ENCODE data around the gene NUP88. TPM values are rescaled to one million over a fixed set of nuclear protein-coding genes. Genes with fewer than 3 reads are reported as not detected.

NUP88 gene
- total and polyA plus RNA-seq, 10 of the 15 experiments (the other 5 are each of a cell fraction or from before 2014, with no cell fraction given): 110 to 244 (median 188) TPM

GRCh38 chr17:5373112-5373511, 46.4 kb downstream of the NUP88 start (continued):
- TF ChIP-seq ZNF687 (IDR thresholded peaks at IDR 0.05) (peak; percentile 80), IKZF1 (conservative IDR thresholded peaks at IDR 0.05) (no peak), SP1 (IDR thresholded peaks at IDR 0.05; ENCODE audit: low read depth, low read length) (no peak), MYB (IDR thresholded peaks at IDR 0.05; ENCODE audit: borderline replicate concordance, low read depth, low read length) (no peak), CBX5 (IDR thresholded peaks at IDR 0.05; ENCODE audit: low read depth) (no peak), ZNF274 (IDR thresholded peaks at IDR 0.05; ENCODE audit: insufficient read depth, insufficient read length) (no peak), ZBTB40 (IDR thresholded peaks at IDR 0.05; ENCODE audit: borderline replicate concordance) (peak; percentile 27; the same call in 1 of the 2 replicates), NR2C2 (IDR thresholded peaks at IDR 0.05; ENCODE audit: borderline replicate concordance, control insufficient read depth, insufficient read length, low read depth) (no peak), BRCA1 (IDR thresholded peaks at IDR 0.05; ENCODE audit: low read depth, low read length) (no peak), CREM (IDR thresholded peaks at IDR 0.05; ENCODE audit: low read depth) (no peak), ATF7 (IDR thresholded peaks at IDR 0.05; ENCODE audit: low read depth) (peak; percentile 80), SUZ12 (IDR thresholded peaks at IDR 0.05; ENCODE audit: unreplicated experiment) (no peak), SPI1 (IDR thresholded peaks at IDR 0.05; ENCODE audit: borderline replicate concordance, insufficient read depth, low read depth, low read length) (no peak)
- TF ChIP-seq, protein P1, sequence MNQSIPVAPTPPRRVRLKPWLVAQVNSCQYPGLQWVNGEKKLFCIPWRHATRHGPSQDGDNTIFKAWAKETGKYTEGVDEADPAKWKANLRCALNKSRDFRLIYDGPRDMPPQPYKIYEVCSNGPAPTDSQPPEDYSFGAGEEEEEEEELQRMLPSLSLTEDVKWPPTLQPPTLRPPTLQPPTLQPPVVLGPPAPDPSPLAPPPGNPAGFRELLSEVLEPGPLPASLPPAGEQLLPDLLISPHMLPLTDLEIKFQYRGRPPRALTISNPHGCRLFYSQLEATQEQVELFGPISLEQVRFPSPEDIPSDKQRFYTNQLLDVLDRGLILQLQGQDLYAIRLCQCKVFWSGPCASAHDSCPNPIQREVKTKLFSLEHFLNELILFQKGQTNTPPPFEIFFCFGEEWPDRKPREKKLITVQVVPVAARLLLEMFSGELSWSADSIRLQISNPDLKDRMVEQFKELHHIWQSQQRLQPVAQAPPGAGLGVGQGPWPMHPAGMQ (IDR thresholded peaks at IDR 0.05; ENCODE audit: borderline replicate concordance): no peak

All from GM12878 (cell line).